MM.1S (cell line): ENCODE data around the gene FXYD2.

Experiments
- CTCF ChIP-seq: fragments of 300-600 bp; sonication (generic); IDR thresholded peaks from 2 replicates; pipeline ENCODE4 v1.5.1; 2016; ENCODE audit warnings: antibody characterized with exemption, low read length, mixed read lengths
- EZH2 ChIP-seq: fragments of 300-600 bp; sonication (generic); optimal IDR thresholded peaks from 2 replicates; pipeline ENCODE3; 2017; ENCODE audit warnings: low read depth, mild to moderate bottlenecking, antibody characterized with exemption, low read length, mixed read lengths

GRCh38 chr11:117839380-117839881 is 14.9 kb upstream of the FXYD2 start:
- TF ChIP-seq CTCF = no peak
- no peak for TF ChIP-seq EZH2
